Central memory CD8-positive, alpha-beta T cell (primary cell): Measurements from ENCODE around the gene FABP3.
"Not testable (repeated sequence)": the region's sequence is repeated elsewhere in the genome, so short reads cannot be mapped to it uniquely, and the experiment has no call there.

Experiments
- ATAC-seq: fragments of 150-1000 bp; cut with Tn5 transposase; replicated peaks from 2 replicates; pipeline ENCODE4 v1.10.0; 2022; ENCODE audit warnings: mild to moderate bottlenecking, moderate FRiP score, moderate number of reproducible peaks; ENCODE audit not compliant: poor library complexity, severe bottlenecking; ENCODE audit errors: extremely low read depth
- DNase-seq, 2 donors: peaks; one replicate each; pipeline ENCODE4 v3.0.0; 2021; ENCODE audit warnings: low spot score in 2 of 2
- H3K27ac Mint-ChIP-seq: one replicate; pipeline ENCODE4 v1.8.0; 2022; ENCODE audit warnings: low read depth, mild to moderate bottlenecking, moderate library complexity, mixed read lengths
- H3K27me3 Mint-ChIP-seq: one replicate; pipeline ENCODE4 v1.8.0; 2022; ENCODE audit warnings: mixed read lengths
- H3K36me3 Mint-ChIP-seq: one replicate; pipeline ENCODE4 v1.8.0; 2022; ENCODE audit warnings: mild to moderate bottlenecking, moderate library complexity, mixed read lengths; ENCODE audit not compliant: insufficient read depth
- H3K4me1 Mint-ChIP-seq: one replicate; pipeline ENCODE4 v1.8.0; 2022; ENCODE audit warnings: mixed read lengths
- H3K4me3 Mint-ChIP-seq: one replicate; pipeline ENCODE4 v1.8.0; 2022; ENCODE audit warnings: mild to moderate bottlenecking, moderate library complexity, mixed read lengths
- H3K9me3 Mint-ChIP-seq: one replicate; pipeline ENCODE4 v1.8.0; 2022; ENCODE audit warnings: mixed read lengths

FABP3 gene

DNA sequence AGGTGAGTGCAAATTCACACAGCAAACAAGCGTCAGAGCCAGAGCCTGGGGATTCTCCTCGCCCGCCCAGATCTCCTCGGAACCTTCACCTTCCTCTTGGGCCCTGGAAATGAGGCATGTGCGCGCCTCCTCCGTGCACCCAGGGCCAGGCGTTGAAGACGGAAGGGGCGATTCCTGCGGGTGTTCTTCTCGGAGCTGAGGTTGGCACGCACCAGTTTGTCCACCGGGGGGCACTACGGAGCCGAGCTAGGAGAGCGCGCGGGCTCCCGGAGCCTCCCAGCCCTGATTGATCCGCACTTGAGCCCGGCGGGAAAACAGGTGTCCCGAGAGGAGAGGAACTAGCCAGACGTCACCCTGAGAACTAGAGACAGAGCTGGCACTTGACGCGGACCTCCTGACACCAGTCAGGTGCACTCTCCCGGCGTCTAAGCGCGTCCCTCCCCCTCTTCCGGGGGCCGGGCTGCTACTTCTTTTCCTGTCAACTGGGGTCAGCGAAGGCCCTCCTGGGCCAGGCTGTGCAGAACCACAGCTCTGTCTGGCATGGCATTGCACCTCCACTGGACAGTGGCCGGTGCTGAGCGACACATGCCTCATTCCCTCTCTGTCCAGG lies 21.8 kb upstream of the FABP3 start:
- Mint-ChIP-seq H3K4me1 (peaks cover 10% of the 10 kb centered on the region), H3K27me3 (no peaks in the 10 kb centered on the region), H3K9me3 (no peaks in the 10 kb centered on the region), H3K36me3 (peaks cover 2% of the 10 kb centered on the region), H3K4me3 (peak overlapping the region; percentile 76), H3K27ac (peak overlapping the region; percentile 76)
- ATAC-seq (peak; percentile 87), DNase-seq (peak; percentile 60 to 71)

- Mint-ChIP-seq H3K4me1 (peaks cover 10% of the 10 kb centered on the region), H3K36me3 (peaks cover 2% of the 10 kb centered on the region), H3K27me3 (no peaks in the 10 kb centered on the region), H3K4me3 (no peak overlapping the region), H3K9me3 (no peaks in the 10 kb centered on the region), H3K27ac (no peak overlapping the region)
- ATAC-seq, result no peak
- DNase-seq, result no peak
Observed at GRCh38 chr1:31393463-31393862, 20.6 kb upstream of the FABP3 start.

DNA sequence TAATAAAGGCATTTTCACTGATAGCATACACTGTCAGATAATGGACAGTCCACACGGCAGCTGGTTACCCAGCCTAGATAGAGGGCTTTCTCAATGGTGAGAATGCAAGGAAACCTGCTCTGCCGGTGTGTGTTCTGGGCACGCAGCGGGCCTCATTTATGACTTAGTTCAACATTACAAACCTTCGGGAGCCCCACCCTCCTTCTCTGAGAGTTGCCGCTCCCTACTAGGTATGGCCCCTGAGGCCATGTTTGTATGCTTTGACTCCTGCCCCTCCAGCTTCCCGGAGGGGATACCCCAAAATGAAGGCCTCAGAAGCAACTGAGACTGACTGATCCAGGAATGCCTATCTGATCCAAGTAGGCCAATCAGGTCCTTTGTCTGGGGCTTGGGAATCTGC lies 17.2 kb upstream of the FABP3 start:
- DNase-seq, result no peak
- Mint-ChIP-seq H3K4me1 (peaks cover 9% of the 10 kb centered on the region), H3K36me3 (no peaks in the 10 kb centered on the region), H3K4me3 (no peak overlapping the region), H3K27me3 (peaks cover 31% of the 10 kb centered on the region), H3K9me3 (no peaks in the 10 kb centered on the region), H3K27ac (no peak overlapping the region)
- ATAC-seq, result no peak

GRCh38 chr1:31389616-31390015 lies 16.7 kb upstream of the FABP3 start:
- Mint-ChIP-seq H3K27ac (no peak overlapping the region), H3K36me3 (no peaks in the 10 kb centered on the region), H3K4me3 (no peak overlapping the region), H3K27me3 (peaks cover 32% of the 10 kb centered on the region), H3K4me1 (peaks cover 4% of the 10 kb centered on the region), H3K9me3 (no peaks in the 10 kb centered on the region)
- no peak for ATAC-seq
- DNase-seq, result no peak

DNA sequence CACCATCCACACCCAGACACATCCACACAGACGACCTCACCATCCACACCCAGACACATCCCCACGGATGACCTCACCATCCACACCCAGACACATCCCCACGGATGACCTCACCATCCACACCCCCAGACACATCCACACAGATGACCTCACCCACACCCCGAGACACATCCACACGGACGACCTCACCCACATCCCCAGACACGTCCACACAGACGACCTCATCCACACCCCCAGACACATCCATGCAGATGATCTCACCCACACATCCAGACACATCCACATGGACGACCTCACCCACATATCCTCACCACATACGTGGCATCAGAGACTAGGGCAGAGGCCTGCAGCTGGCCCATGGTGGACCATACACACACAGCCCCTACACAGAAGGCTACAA lies 14.7 kb upstream of the FABP3 start:
- no peak overlapping the region for H3K4me3 Mint-ChIP-seq
- no peak for ATAC-seq
- H3K9me3 Mint-ChIP-seq, result no peaks in the 10 kb centered on the region
- DNase-seq, result no peak
- no peaks in the 10 kb centered on the region for H3K4me1 Mint-ChIP-seq
- H3K36me3 Mint-ChIP-seq, result no peaks in the 10 kb centered on the region
- H3K27ac Mint-ChIP-seq, result no peak overlapping the region
- H3K27me3 Mint-ChIP-seq, result peaks cover 47% of the 10 kb centered on the region

DNA sequence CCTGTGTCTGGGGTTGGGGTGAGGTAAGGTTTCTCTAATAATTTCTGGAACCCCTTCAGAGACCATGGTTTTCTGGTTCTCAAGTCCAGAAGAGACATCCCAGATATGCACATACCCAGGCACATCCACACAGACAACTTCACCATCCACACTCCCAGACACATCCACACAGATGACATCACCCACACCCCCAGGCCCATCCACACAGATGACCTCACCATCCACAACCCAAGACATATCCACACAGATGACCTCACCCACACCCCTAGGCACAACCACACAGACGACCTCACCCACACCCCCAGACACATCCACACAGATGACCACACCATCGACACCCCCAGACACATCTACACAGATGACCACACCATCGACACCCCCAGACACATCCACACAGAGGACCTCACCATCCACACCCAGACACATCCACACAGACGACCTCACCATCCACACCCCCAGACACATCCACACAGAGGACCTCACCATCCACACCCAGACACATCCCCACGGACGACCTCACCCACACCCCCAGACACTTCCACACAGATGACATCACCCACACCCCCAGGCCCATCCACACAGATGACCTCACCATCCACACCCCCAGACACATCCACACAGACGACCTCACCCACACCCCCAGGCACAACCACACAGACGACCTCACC lies 13.8 kb upstream of the FABP3 start:
- not testable (repeated sequence) for DNase-seq, H3K27ac Mint-ChIP-seq, H3K9me3 Mint-ChIP-seq, H3K4me1 Mint-ChIP-seq, ATAC-seq, H3K4me3 Mint-ChIP-seq, H3K36me3 Mint-ChIP-seq
- peaks cover 56% of the 10 kb centered on the region for H3K27me3 Mint-ChIP-seq

GRCh38 chr1:31383967-31384366 lies 11.1 kb upstream of the FABP3 start:
- DNase-seq, result no peak
- no peak overlapping the region for H3K4me3 Mint-ChIP-seq
- H3K27me3 Mint-ChIP-seq, result peaks cover 70% of the 10 kb centered on the region
- ATAC-seq, result no peak
- H3K27ac Mint-ChIP-seq, result no peak overlapping the region
- no peaks in the 10 kb centered on the region for H3K4me1 Mint-ChIP-seq
- no peaks in the 10 kb centered on the region for H3K36me3 Mint-ChIP-seq
- no peaks in the 10 kb centered on the region for H3K9me3 Mint-ChIP-seq

- ATAC-seq (no peak), DNase-seq (no peak)
- Mint-ChIP-seq H3K4me1 (no peaks in the 10 kb centered on the region), H3K27ac (no peak overlapping the region), H3K36me3 (no peaks in the 10 kb centered on the region), H3K9me3 (no peaks in the 10 kb centered on the region), H3K4me3 (no peak overlapping the region), H3K27me3 (peaks cover 63% of the 10 kb centered on the region)
Observed at GRCh38 chr1:31382379-31382989, 9.6 kb upstream of the FABP3 start.

- no peak for DNase-seq
- no peak for ATAC-seq
- Mint-ChIP-seq H3K27ac (no peak overlapping the region), H3K9me3 (no peaks in the 10 kb centered on the region), H3K36me3 (no peaks in the 10 kb centered on the region), H3K4me3 (no peak overlapping the region), H3K27me3 (peaks cover 54% of the 10 kb centered on the region), H3K4me1 (no peaks in the 10 kb centered on the region)
Observed at GRCh38 chr1:31381394-31382294, 8.8 kb upstream of the FABP3 start.

GRCh38 chr1:31380181-31380580 lies 7.3 kb upstream of the FABP3 start:
- Mint-ChIP-seq H3K27ac (no peak overlapping the region), H3K9me3 (no peaks in the 10 kb centered on the region), H3K36me3 (no peaks in the 10 kb centered on the region), H3K4me1 (no peaks in the 10 kb centered on the region), H3K4me3 (no peak overlapping the region), H3K27me3 (peaks cover 40% of the 10 kb centered on the region)
- ATAC-seq (no peak), DNase-seq (no peak)

DNA sequence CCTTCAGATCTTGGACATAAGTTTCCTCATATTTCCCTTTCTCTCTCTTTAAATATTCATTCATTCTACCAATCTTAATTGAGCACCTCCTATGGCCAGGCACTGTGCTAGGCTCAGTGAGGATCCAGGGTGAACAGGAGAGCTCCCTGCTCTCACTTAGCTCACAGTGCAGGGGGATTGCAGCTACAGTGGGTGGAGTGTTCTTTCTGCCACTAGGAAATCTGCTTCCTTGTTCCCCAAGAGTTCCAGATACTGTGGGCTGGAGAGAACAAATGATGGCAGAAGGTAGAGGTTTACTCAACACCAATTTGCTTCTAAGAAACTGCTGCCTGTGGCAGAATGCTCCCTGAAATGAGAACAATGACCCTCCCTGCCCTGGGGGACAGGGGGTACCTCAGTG lies 5.1 kb upstream of the FABP3 start:
- Mint-ChIP-seq H3K4me1 (peaks cover 11% of the 10 kb centered on the region), H3K9me3 (no peaks in the 10 kb centered on the region), H3K36me3 (no peaks in the 10 kb centered on the region), H3K4me3 (no peak overlapping the region), H3K27me3 (peaks cover 26% of the 10 kb centered on the region), H3K27ac (no peak overlapping the region)
- no peak for DNase-seq
- no peak for ATAC-seq

DNA sequence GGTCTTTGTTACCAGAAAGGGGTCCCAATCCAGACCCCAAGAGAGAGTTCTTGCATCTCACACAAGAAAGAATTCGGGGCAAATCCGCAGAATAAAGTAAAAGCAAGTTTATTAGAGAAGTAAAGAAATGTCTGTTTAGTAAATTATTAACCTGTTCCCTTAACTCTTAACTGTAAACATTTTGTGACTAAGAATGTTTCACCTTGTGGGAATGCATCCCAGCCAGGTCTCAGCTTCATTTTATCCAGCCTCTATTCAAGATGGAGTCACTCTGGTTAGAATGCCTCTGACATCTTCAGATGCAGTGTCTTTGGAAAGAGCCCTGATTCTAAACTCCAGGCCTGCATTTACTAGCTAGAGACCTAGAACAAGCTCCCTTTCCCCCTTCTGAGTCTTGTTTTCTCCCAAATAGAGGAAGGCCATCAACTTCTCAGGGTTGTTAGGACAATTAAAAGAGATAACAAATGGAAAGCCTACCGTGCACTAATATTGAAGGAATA lies 4.5 kb upstream of the FABP3 start:
- ATAC-seq (no peak), DNase-seq (no peak)
- no peak overlapping the region for H3K4me3 Mint-ChIP-seq
- H3K27ac Mint-ChIP-seq, result no peak overlapping the region
- no peaks in the 10 kb centered on the region for H3K9me3 Mint-ChIP-seq
- peaks cover 15% of the 10 kb centered on the region for H3K4me1 Mint-ChIP-seq
- no peaks in the 10 kb centered on the region for H3K36me3 Mint-ChIP-seq
- peaks cover 20% of the 10 kb centered on the region for H3K27me3 Mint-ChIP-seq
